Measurements from ENCODE around the gene RPGRIP1L.

The RPGRIP1L gene

DNA sequence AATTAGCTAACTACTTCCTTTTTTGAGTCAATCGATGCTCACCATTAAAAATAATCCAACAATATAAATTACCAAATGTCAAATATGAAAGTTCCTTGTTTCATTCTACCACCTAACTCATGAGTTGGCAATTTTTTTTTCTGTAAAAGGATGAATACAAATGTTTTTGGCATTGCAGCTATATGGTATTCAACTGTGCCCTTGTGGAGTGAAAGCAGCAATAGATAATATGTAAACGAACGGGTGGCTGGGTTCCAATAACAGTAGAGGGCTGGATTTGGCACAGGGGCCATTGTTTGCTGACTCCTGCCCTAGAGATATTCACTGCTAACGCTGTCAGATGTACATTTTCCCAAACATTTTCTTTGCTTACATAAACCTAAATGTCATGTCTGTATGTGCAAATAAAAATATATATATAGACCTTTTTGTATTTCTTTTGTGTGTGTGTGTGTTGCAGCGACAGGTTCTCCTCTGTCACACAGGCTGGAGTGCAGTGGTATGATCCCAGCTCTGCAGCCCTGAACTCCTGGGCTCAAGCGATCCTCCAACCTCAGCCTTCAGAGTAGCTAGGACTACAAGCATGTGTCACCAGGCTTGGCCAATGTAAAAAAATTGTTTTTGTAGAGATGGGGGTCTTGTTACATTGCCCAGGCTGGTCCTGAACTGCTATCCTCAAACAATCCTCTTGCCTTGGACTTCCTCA lies 73.9 kb downstream of the RPGRIP1L start:
- Histone ChIP-seq H4K91ac (ENCODE audit: low read depth, low read length) (no peak overlapping the region), H2BK120ac (ENCODE audit: insufficient read depth, low read length, poor library complexity) (no peak overlapping the region), H3K18ac (ENCODE audit: low read length) (no peak overlapping the region), H3K9ac (ENCODE audit: low read length) (no peak overlapping the region), H4K8ac (ENCODE audit: low read depth, low read length) (no peak overlapping the region), H3K4ac (ENCODE audit: low read depth, low read length) (no peak overlapping the region), H3K23ac (ENCODE audit: low read length) (no peak overlapping the region), H3K27me3 (ENCODE audit: insufficient read depth, low read length) (no peaks in the 10 kb centered on the region), H3K4me1 (ENCODE audit: control insufficient read depth in 1 of 2, insufficient read depth in 2 of 2, low read length in 2 of 2) (no peaks in the 10 kb centered on the region), H3K36me3 (ENCODE audit: control insufficient read depth in 1 of 2, insufficient read depth in 2 of 2, low read length in 2 of 2) (peaks cover 2% of the 10 kb centered on the region in 2 experiments), H3K4me3 (ENCODE audit: low read depth, low read length) (no peak overlapping the region), H3K9me3 (ENCODE audit: insufficient read depth, low read depth, low read length) (no peaks in the 10 kb centered on the region), H2AFZ (ENCODE audit: insufficient read depth, low read length, poor library complexity) (no peak overlapping the region), H2BK12ac (ENCODE audit: low read length) (no peak overlapping the region), H3K14ac (ENCODE audit: low read length) (no peak overlapping the region), H3K79me1 (ENCODE audit: low read length) (no peaks in the 10 kb centered on the region), H3K4me2 (ENCODE audit: low read length) (no peak overlapping the region), H2AK5ac (ENCODE audit: low read length) (no peak overlapping the region), H3K79me2 (ENCODE audit: control insufficient read depth, insufficient read depth, low read length, poor library complexity) (no peaks in the 10 kb centered on the region), H2BK5ac (ENCODE audit: low read depth, low read length, poor library complexity) (no peak overlapping the region), H4K12ac (ENCODE audit: low read depth, low read length) (no peak overlapping the region), H3K27ac (ENCODE audit: low read depth, low read length) (no peak overlapping the region)
- DNase-seq = no peak
- no CpG with 5 or more reads among the region's 6 CpGs for WGBS (ENCODE audit: extremely low coverage, insufficient coverage, insufficient read length)

DNA sequence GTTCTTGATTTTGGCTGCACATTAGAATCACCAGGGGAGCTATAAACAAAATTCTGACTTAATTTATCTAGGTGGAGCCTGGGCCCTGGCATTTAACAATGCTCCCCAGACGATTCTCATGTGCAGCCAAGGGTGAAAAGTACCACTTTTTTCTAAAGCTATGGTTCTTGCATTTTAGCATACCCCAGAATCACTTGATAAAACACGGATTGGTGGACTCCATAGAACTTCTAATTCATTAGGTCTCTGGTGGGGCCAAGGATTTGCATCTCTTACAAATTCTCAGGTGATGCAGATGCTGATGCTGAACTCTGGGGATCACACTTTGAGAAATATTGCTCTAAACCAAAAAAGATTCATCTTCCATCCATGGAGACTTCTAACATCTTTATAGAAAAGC lies 74.5 kb downstream of the RPGRIP1L start:
- no peak overlapping the region for H2AFZ ChIP-seq (ENCODE audit: insufficient read depth, low read length, poor library complexity)
- H3K23ac ChIP-seq (ENCODE audit: low read length) = no peak overlapping the region
- no peak overlapping the region for H2AK5ac ChIP-seq (ENCODE audit: low read length)
- H3K14ac ChIP-seq (ENCODE audit: low read length) = no peak overlapping the region
- no peaks in the 10 kb centered on the region for H3K27me3 ChIP-seq (ENCODE audit: insufficient read depth, low read length)
- no peaks in the 10 kb centered on the region for H3K9me3 ChIP-seq (ENCODE audit: insufficient read depth, low read depth, low read length)
- no peak overlapping the region for H2BK120ac ChIP-seq (ENCODE audit: insufficient read depth, low read length, poor library complexity)
- no CpG with 5 or more reads among the region's 2 CpGs for WGBS (ENCODE audit: extremely low coverage, insufficient coverage, insufficient read length)
- H3K4me3 ChIP-seq (ENCODE audit: low read depth, low read length) = no peak overlapping the region
- peaks cover 0 to 2% of the 10 kb centered on the region in 2 experiments for H3K36me3 ChIP-seq (ENCODE audit: control insufficient read depth in 1 of 2, insufficient read depth in 2 of 2, low read length in 2 of 2)
- H3K4me1 ChIP-seq (ENCODE audit: control insufficient read depth in 1 of 2, insufficient read depth in 2 of 2, low read length in 2 of 2) = no peaks in the 10 kb centered on the region
- no peaks in the 10 kb centered on the region for H3K79me2 ChIP-seq (ENCODE audit: control insufficient read depth, insufficient read depth, low read length, poor library complexity)
- no peak overlapping the region for H2BK12ac ChIP-seq (ENCODE audit: low read length)
- H3K79me1 ChIP-seq (ENCODE audit: low read length) = no peaks in the 10 kb centered on the region
- DNase-seq = no peak
- no peak overlapping the region for H3K4me2 ChIP-seq (ENCODE audit: low read length)
- H3K9ac ChIP-seq (ENCODE audit: low read length) = no peak overlapping the region
- H3K4ac ChIP-seq (ENCODE audit: low read depth, low read length) = no peak overlapping the region
- H3K27ac ChIP-seq (ENCODE audit: low read depth, low read length) = no peak overlapping the region
- no peak overlapping the region for H4K8ac ChIP-seq (ENCODE audit: low read depth, low read length)
- H2BK5ac ChIP-seq (ENCODE audit: low read depth, low read length, poor library complexity) = no peak overlapping the region
- H4K91ac ChIP-seq (ENCODE audit: low read depth, low read length) = no peak overlapping the region
- no peak overlapping the region for H4K12ac ChIP-seq (ENCODE audit: low read depth, low read length)
- no peak overlapping the region for H3K18ac ChIP-seq (ENCODE audit: low read length)

DNA sequence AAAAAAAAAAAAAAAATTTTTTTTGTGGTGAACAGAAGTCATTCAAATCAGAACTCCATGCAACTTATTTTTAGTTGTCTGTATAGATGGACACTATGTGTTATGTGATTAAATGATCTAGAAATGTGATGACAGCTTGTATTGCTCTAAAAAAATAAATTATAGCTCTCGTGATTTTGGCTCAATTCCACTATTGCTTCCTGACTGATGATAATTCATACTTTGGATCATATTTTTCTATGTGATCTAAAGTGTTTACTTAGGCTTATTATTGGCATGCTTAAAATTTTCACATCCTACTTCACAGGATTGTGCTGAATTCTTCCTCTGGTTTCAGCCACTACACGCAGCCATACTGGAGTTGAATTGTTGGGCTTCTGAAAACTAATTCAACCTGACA lies 76.8 kb downstream of the RPGRIP1L start:
- no peak overlapping the region for H3K4ac ChIP-seq (ENCODE audit: low read depth, low read length)
- H2BK12ac ChIP-seq (ENCODE audit: low read length) = no peak overlapping the region
- no peaks in the 10 kb centered on the region for H3K27me3 ChIP-seq (ENCODE audit: insufficient read depth, low read length)
- H4K12ac ChIP-seq (ENCODE audit: low read depth, low read length) = no peak overlapping the region
- H4K91ac ChIP-seq (ENCODE audit: low read depth, low read length) = no peak overlapping the region
- peaks cover 0 to 2% of the 10 kb centered on the region in 2 experiments for H3K36me3 ChIP-seq (ENCODE audit: control insufficient read depth in 1 of 2, insufficient read depth in 2 of 2, low read length in 2 of 2)
- no peak overlapping the region for H3K27ac ChIP-seq (ENCODE audit: low read depth, low read length)
- no peaks in the 10 kb centered on the region for H3K79me2 ChIP-seq (ENCODE audit: control insufficient read depth, insufficient read depth, low read length, poor library complexity)
- H2AFZ ChIP-seq (ENCODE audit: insufficient read depth, low read length, poor library complexity) = no peak overlapping the region
- H2BK120ac ChIP-seq (ENCODE audit: insufficient read depth, low read length, poor library complexity) = no peak overlapping the region
- H3K9ac ChIP-seq (ENCODE audit: low read length) = no peak overlapping the region
- no CpG with 5 or more reads among the region's 2 CpGs for WGBS (ENCODE audit: extremely low coverage, insufficient coverage, insufficient read length)
- no peak overlapping the region for H3K4me2 ChIP-seq (ENCODE audit: low read length)
- no peak overlapping the region for H3K14ac ChIP-seq (ENCODE audit: low read length)
- H2BK5ac ChIP-seq (ENCODE audit: low read depth, low read length, poor library complexity) = no peak overlapping the region
- no peak overlapping the region for H3K4me3 ChIP-seq (ENCODE audit: low read depth, low read length)
- no peaks in the 10 kb centered on the region for H3K79me1 ChIP-seq (ENCODE audit: low read length)
- H2AK5ac ChIP-seq (ENCODE audit: low read length) = no peak overlapping the region
- H4K8ac ChIP-seq (ENCODE audit: low read depth, low read length) = no peak overlapping the region
- no peak for DNase-seq
- no peaks in the 10 kb centered on the region for H3K4me1 ChIP-seq (ENCODE audit: control insufficient read depth in 1 of 2, insufficient read depth in 2 of 2, low read length in 2 of 2)
- no peak overlapping the region for H3K23ac ChIP-seq (ENCODE audit: low read length)
- no peaks in the 10 kb centered on the region for H3K9me3 ChIP-seq (ENCODE audit: insufficient read depth, low read depth, low read length)
- no peak overlapping the region for H3K18ac ChIP-seq (ENCODE audit: low read length)

DNA sequence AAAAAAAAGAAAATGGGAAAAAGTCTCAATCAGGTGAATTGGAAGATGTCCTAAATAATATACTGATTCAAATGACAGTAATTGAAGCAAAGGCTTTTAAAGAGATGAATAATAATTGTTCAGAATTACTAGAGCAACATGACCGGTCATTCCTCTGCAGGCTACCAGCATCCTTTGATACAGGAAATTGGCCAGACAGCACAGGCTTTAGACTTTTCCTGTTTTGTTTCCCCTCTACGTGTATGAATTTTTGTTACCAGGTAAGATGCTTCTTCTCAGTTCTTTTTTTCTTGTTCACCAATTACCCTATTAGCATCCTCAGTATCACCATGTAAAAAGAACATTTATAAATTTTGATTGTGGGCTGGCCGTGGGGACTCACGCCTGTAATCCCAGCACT lies 77.5 kb downstream of the RPGRIP1L start:
- H3K4me3 ChIP-seq (ENCODE audit: low read depth, low read length) = no peak overlapping the region
- no peaks in the 10 kb centered on the region for H3K4me1 ChIP-seq (ENCODE audit: control insufficient read depth in 1 of 2, insufficient read depth in 2 of 2, low read length in 2 of 2)
- no peak for DNase-seq
- no peak overlapping the region for H3K23ac ChIP-seq (ENCODE audit: low read length)
- no peaks in the 10 kb centered on the region for H3K27me3 ChIP-seq (ENCODE audit: insufficient read depth, low read length)
- no peak overlapping the region for H2BK120ac ChIP-seq (ENCODE audit: insufficient read depth, low read length, poor library complexity)
- no peaks in the 10 kb centered on the region for H3K79me1 ChIP-seq (ENCODE audit: low read length)
- no peak overlapping the region for H2AK5ac ChIP-seq (ENCODE audit: low read length)
- no peak overlapping the region for H2AFZ ChIP-seq (ENCODE audit: insufficient read depth, low read length, poor library complexity)
- H2BK5ac ChIP-seq (ENCODE audit: low read depth, low read length, poor library complexity) = no peak overlapping the region
- H3K18ac ChIP-seq (ENCODE audit: low read length) = no peak overlapping the region
- peaks cover 0 to 2% of the 10 kb centered on the region in 2 experiments for H3K36me3 ChIP-seq (ENCODE audit: control insufficient read depth in 1 of 2, insufficient read depth in 2 of 2, low read length in 2 of 2)
- H3K79me2 ChIP-seq (ENCODE audit: control insufficient read depth, insufficient read depth, low read length, poor library complexity) = no peaks in the 10 kb centered on the region
- no peak overlapping the region for H2BK12ac ChIP-seq (ENCODE audit: low read length)
- H3K14ac ChIP-seq (ENCODE audit: low read length) = no peak overlapping the region
- H3K4ac ChIP-seq (ENCODE audit: low read depth, low read length) = no peak overlapping the region
- H4K8ac ChIP-seq (ENCODE audit: low read depth, low read length) = no peak overlapping the region
- H3K4me2 ChIP-seq (ENCODE audit: low read length) = no peak overlapping the region
- no CpG with 5 or more reads among the region's 4 CpGs for WGBS (ENCODE audit: extremely low coverage, insufficient coverage, insufficient read length)
- H3K27ac ChIP-seq (ENCODE audit: low read depth, low read length) = no peak overlapping the region
- H4K12ac ChIP-seq (ENCODE audit: low read depth, low read length) = no peak overlapping the region
- no peak overlapping the region for H4K91ac ChIP-seq (ENCODE audit: low read depth, low read length)
- no peaks in the 10 kb centered on the region for H3K9me3 ChIP-seq (ENCODE audit: insufficient read depth, low read depth, low read length)
- no peak overlapping the region for H3K9ac ChIP-seq (ENCODE audit: low read length)
